ENCODE measurements around the gene GCFC2. TPM values are rescaled to one million over a fixed set of nuclear protein-coding genes. Genes with fewer than 3 reads are reported as not detected.
A peak's percentile ranks its signal among the peaks of the same experiment; 100 is the strongest.

Gene GCFC2
- total and polyA plus RNA-seq, 2 donors (not counting 3 experiments of a cell fraction or from before 2014, with no cell fraction given) = 5.7 to 20.0 TPM

GRCh38 chr2:75637568-75637967, 73.1 kb downstream of the GCFC2 start:
- no peaks in the 10 kb centered on the region for H3K9me1 ChIP-seq (replicated peaks; ENCODE audit: control insufficient read depth, extremely low read depth, insufficient read depth, low read length)
- peaks cover 14% of the 10 kb centered on the region for H3K4me1 ChIP-seq (ENCODE audit: control insufficient read depth, extremely low read depth, insufficient read depth, low read length)
- H3K4me2 ChIP-seq (ENCODE audit: insufficient read depth, low read length) = no peak overlapping the region
- no peak for DNase-seq (ENCODE audit: low read depth, low spot score)
- ChIA-PET CTCF (interaction anchor here (1.3 to 2.5 kb wide), 5 partner anchors 9 to 173 kb away, joined by 3 to 12 read pairs (median 6); partner anchors contain the start of gene MRPL19), POLR2A (no interaction called here)
- intact Hi-C loops (cut with micrococcal nuclease) = no loop called here
- TF ChIP-seq, protein P1, sequence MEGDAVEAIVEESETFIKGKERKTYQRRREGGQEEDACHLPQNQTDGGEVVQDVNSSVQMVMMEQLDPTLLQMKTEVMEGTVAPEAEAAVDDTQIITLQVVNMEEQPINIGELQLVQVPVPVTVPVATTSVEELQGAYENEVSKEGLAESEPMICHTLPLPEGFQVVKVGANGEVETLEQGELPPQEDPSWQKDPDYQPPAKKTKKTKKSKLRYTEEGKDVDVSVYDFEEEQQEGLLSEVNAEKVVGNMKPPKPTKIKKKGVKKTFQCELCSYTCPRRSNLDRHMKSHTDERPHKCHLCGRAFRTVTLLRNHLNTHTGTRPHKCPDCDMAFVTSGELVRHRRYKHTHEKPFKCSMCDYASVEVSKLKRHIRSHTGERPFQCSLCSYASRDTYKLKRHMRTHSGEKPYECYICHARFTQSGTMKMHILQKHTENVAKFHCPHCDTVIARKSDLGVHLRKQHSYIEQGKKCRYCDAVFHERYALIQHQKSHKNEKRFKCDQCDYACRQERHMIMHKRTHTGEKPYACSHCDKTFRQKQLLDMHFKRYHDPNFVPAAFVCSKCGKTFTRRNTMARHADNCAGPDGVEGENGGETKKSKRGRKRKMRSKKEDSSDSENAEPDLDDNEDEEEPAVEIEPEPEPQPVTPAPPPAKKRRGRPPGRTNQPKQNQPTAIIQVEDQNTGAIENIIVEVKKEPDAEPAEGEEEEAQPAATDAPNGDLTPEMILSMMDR (IDR thresholded peaks at IDR 0.05; ENCODE audit: extremely low read depth in 1 of 2, insufficient read depth in 1 of 2, low read depth in 1 of 2, low read length in 2 of 2) = peak in 1 of 2 donors; percentile 3
- TF ChIP-seq JUN (IDR thresholded peaks at IDR 0.05; ENCODE audit: borderline replicate concordance, insufficient read depth, insufficient read length, low read depth) = no peak
- no peak for TF ChIP-seq EZH2 (IDR thresholded peaks at IDR 0.05; ENCODE audit: borderline replicate concordance, low read depth, low read length, severe bottlenecking)
- H3K79me2 ChIP-seq (ENCODE audit: control insufficient read depth, insufficient read depth, low read length) = no peaks in the 10 kb centered on the region
- H3K9me3 ChIP-seq (replicated peaks; ENCODE audit: control insufficient read depth, insufficient read depth, low read length) = no peaks in the 10 kb centered on the region
- no peaks in the 10 kb centered on the region for H4K20me1 ChIP-seq (replicated peaks; ENCODE audit: control insufficient read depth, extremely low read depth, insufficient read depth, low read length)
- no peak overlapping the region for H3K4me3 ChIP-seq (replicated peaks in 1 of 3; ENCODE audit: insufficient read depth in 1 of 3, low read depth in 1 of 3, low read length in 3 of 3)
- BruUV-seq (replicated peaks) = no TSS peak
- dilution Hi-C loops (cut with MboI; ENCODE audit: extremely low pct_ligation_motif_present, low sequenced_read_pairs) = no loop called here
- H2AFZ ChIP-seq (ENCODE audit: low read depth, low read length) = no peak overlapping the region
- peaks cover 14 to 21% of the 10 kb centered on the region in 2 experiments for H3K27me3 ChIP-seq (ENCODE audit: control insufficient read depth in 2 of 2, insufficient read depth in 2 of 2, low read length in 2 of 2)
- no peak overlapping the region for H3K9ac ChIP-seq (replicated peaks; ENCODE audit: extremely low read depth, insufficient read depth, low read length)
- H3K36me3 ChIP-seq (ENCODE audit: control insufficient read depth in 2 of 2, extremely low read depth in 1 of 2, insufficient read depth in 2 of 2, low read length in 2 of 2) = no peaks in the 10 kb centered on the region
- no peak overlapping the region for H3K27ac ChIP-seq (ENCODE audit: insufficient read depth, low read depth, low read length)
- no peak for FAIRE-seq

DNA sequence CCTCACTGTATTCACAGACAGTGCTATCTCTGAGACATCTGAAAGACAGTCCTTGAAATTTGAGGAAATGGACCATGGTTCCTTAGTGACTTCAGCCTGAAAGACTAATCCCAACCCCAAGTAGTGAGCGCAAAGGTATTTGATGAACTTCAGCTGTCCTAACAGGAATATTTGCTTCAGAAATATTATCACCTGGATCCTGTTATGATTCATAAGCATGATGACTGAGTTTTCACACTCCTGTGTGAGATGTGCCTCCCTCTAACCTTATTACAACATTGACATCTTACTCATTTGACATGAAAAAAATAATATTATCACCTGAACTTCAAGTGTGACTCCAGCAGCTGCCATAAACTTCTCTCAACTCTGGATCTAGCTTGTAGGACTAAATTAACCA, 75.8 kb downstream of the GCFC2 start:
- CTCF ChIA-PET = interaction anchor here (1.5 to 1.6 kb wide), 2 partner anchors 26 to 42 kb away, joined by 4 to 5 read pairs; no protein-coding TSS in a partner anchor
- H3K36me3 ChIP-seq (ENCODE audit: control insufficient read depth in 2 of 2, extremely low read depth in 1 of 2, insufficient read depth in 2 of 2, low read length in 2 of 2) = no peaks in the 10 kb centered on the region
- no peaks in the 10 kb centered on the region for H3K9me1 ChIP-seq (replicated peaks; ENCODE audit: control insufficient read depth, extremely low read depth, insufficient read depth, low read length)
- no peak for DNase-seq (ENCODE audit: low read depth, low spot score)
- no peak for FAIRE-seq
- H2AFZ ChIP-seq (ENCODE audit: low read depth, low read length) = no peak overlapping the region
- no peaks in the 10 kb centered on the region for H4K20me1 ChIP-seq (replicated peaks; ENCODE audit: control insufficient read depth, extremely low read depth, insufficient read depth, low read length)
- peaks cover 18 to 23% of the 10 kb centered on the region in 2 experiments for H3K27me3 ChIP-seq (ENCODE audit: control insufficient read depth in 2 of 2, insufficient read depth in 2 of 2, low read length in 2 of 2)
- dilution Hi-C loops (cut with MboI; ENCODE audit: extremely low pct_ligation_motif_present, low sequenced_read_pairs) (no loop called here), intact Hi-C loops (cut with micrococcal nuclease) (no loop called here)
- H3K4me3 ChIP-seq (replicated peaks in 1 of 3; ENCODE audit: insufficient read depth in 1 of 3, low read depth in 1 of 3, low read length in 3 of 3) = no peak overlapping the region
- H3K79me2 ChIP-seq (ENCODE audit: control insufficient read depth, insufficient read depth, low read length) = no peaks in the 10 kb centered on the region
- no peak overlapping the region for H3K27ac ChIP-seq (ENCODE audit: insufficient read depth, low read depth, low read length)
- H3K4me2 ChIP-seq (ENCODE audit: insufficient read depth, low read length) = no peak overlapping the region
- TF ChIP-seq GATA2 (IDR thresholded peaks at IDR 0.05; ENCODE audit: insufficient read depth, insufficient read length, low read depth, low read length) (no peak), POLR2A (IDR thresholded peaks at IDR 0.05; ENCODE audit: low read depth, low read length) (no peak), MYC (IDR thresholded peaks at IDR 0.05; ENCODE audit: low read depth, low read length) (no peak), POLR2AphosphoS5 (IDR thresholded peaks at IDR 0.05; ENCODE audit: insufficient read depth, low read depth, low read length) (no peak)
- H3K9ac ChIP-seq (replicated peaks; ENCODE audit: extremely low read depth, insufficient read depth, low read length) = no peak overlapping the region
- H3K9me3 ChIP-seq (replicated peaks; ENCODE audit: control insufficient read depth, insufficient read depth, low read length) = no peaks in the 10 kb centered on the region
- BruUV-seq (replicated peaks) = no TSS peak
- POLR2A ChIA-PET = no interaction called here
- H3K4me1 ChIP-seq (ENCODE audit: control insufficient read depth, extremely low read depth, insufficient read depth, low read length) = peaks cover under 1% of the 10 kb centered on the region
